Subcutaneous abdominal adipose tissue (tissue), 5 donors: ENCODE results near the gene TCEANC2.

Experiments used
- H3K27ac ChIP-seq: one replicate; pipeline ENCODE4 v1.7.0; 2013; ENCODE audit warnings: low read depth, mild to moderate bottlenecking, inconsistent platforms, low read length, moderate library complexity
- H3K27me3 ChIP-seq, 5 donors: one replicate each; pipeline ENCODE4 v1.7.0; 2013; ENCODE audit warnings: low read length in 5 of 5, inconsistent platforms in 1 of 5; ENCODE audit not compliant: control insufficient read depth in 5 of 5, insufficient read depth in 4 of 5
- H3K36me3 ChIP-seq, 5 donors: one replicate each; pipeline ENCODE4 v1.7.0; 2013; ENCODE audit warnings: low read length in 5 of 5; ENCODE audit not compliant: control insufficient read depth in 5 of 5, insufficient read depth in 5 of 5
- H3K4me1 ChIP-seq, 5 donors: one replicate each; pipeline ENCODE4 v1.7.0; 2013; ENCODE audit warnings: low read length in 5 of 5, mild to moderate bottlenecking in 3 of 5, moderate library complexity in 1 of 5; ENCODE audit not compliant: control insufficient read depth in 5 of 5, insufficient read depth in 5 of 5
- H3K4me3 ChIP-seq, 5 donors: one replicate each; pipeline ENCODE4 v1.7.0; 2013; ENCODE audit warnings: low read length in 5 of 5, low read depth in 1 of 5
- H3K9ac ChIP-seq, 5 donors: one replicate each; pipeline ENCODE4 v1.7.0; 2013; ENCODE audit warnings: low read length in 5 of 5, mild to moderate bottlenecking in 4 of 5, moderate library complexity in 3 of 5
- H3K9me3 ChIP-seq, 5 donors: one replicate each; pipeline ENCODE4 v1.7.0; 2013; ENCODE audit warnings: low read length in 5 of 5; ENCODE audit not compliant: control insufficient read depth in 5 of 5
- donor health status: healthy.
- donor health status: healthy.
- donor health status: healthy.
- donor health status: healthy.
- donor health status: healthy.

Gene TCEANC2

GRCh38 chr1:54110996-54111395, 57.6 kb downstream of the TCEANC2 start:
- H3K27ac ChIP-seq = no peak overlapping the region
- H3K36me3 ChIP-seq = no peaks in the 10 kb centered on the region
- H3K4me1 ChIP-seq = no peaks in the 10 kb centered on the region
- H3K9me3 ChIP-seq = no peaks in the 10 kb centered on the region
- no peak overlapping the region for H3K4me3 ChIP-seq
- H3K27me3 ChIP-seq = peaks cover 0 to 3% (median 0%) of the 10 kb centered on the region in 5 donors
- H3K9ac ChIP-seq = no peak overlapping the region

GRCh38 chr1:54111624-54112023, 58.2 kb downstream of the TCEANC2 start:
- no peaks in the 10 kb centered on the region for H3K36me3 ChIP-seq
- H3K27me3 ChIP-seq = peaks cover 0 to 3% (median 0%) of the 10 kb centered on the region in 5 donors
- H3K9ac ChIP-seq = no peak overlapping the region
- no peaks in the 10 kb centered on the region for H3K9me3 ChIP-seq
- no peaks in the 10 kb centered on the region for H3K4me1 ChIP-seq
- no peak overlapping the region for H3K4me3 ChIP-seq
- no peak overlapping the region for H3K27ac ChIP-seq

GRCh38 chr1:54112027-54112426, 58.6 kb downstream of the TCEANC2 start:
- no peaks in the 10 kb centered on the region for H3K36me3 ChIP-seq
- H3K27me3 ChIP-seq = peaks cover 0 to 3% (median 0%) of the 10 kb centered on the region in 5 donors
- H3K9me3 ChIP-seq = no peaks in the 10 kb centered on the region
- H3K9ac ChIP-seq = no peak overlapping the region
- H3K27ac ChIP-seq = no peak overlapping the region
- no peaks in the 10 kb centered on the region for H3K4me1 ChIP-seq
- no peak overlapping the region for H3K4me3 ChIP-seq

GRCh38 chr1:54112705-54113368, 59.4 kb downstream of the TCEANC2 start:
- H3K4me1 ChIP-seq = no peaks in the 10 kb centered on the region
- no peaks in the 10 kb centered on the region for H3K9me3 ChIP-seq
- no peak overlapping the region for H3K9ac ChIP-seq
- no peak overlapping the region for H3K4me3 ChIP-seq
- no peaks in the 10 kb centered on the region for H3K36me3 ChIP-seq
- H3K27ac ChIP-seq = no peak overlapping the region
- H3K27me3 ChIP-seq = peaks cover 0 to 3% (median 0%) of the 10 kb centered on the region in 5 donors

GRCh38 chr1:54114001-54114400, 60.6 kb downstream of the TCEANC2 start:
- H3K9me3 ChIP-seq = no peaks in the 10 kb centered on the region
- no peak overlapping the region for H3K27ac ChIP-seq
- no peaks in the 10 kb centered on the region for H3K36me3 ChIP-seq
- peaks cover 0 to 3% (median 0%) of the 10 kb centered on the region in 5 donors for H3K27me3 ChIP-seq
- no peak overlapping the region for H3K9ac ChIP-seq
- H3K4me3 ChIP-seq = no peak overlapping the region
- H3K4me1 ChIP-seq = no peaks in the 10 kb centered on the region

GRCh38 chr1:54114955-54115354, 61.5 kb downstream of the TCEANC2 start:
- Histone ChIP-seq H3K9me3 (no peaks in the 10 kb centered on the region), H3K9ac (no peak overlapping the region), H3K4me1 (no peaks in the 10 kb centered on the region), H3K27me3 (peaks cover 0 to 6% (median 6%) of the 10 kb centered on the region in 5 donors), H3K4me3 (no peak overlapping the region), H3K27ac (no peak overlapping the region), H3K36me3 (no peaks in the 10 kb centered on the region)

- Histone ChIP-seq H3K4me3 (no peak overlapping the region), H3K36me3 (no peaks in the 10 kb centered on the region), H3K27me3 (peaks cover 0 to 11% (median 6%) of the 10 kb centered on the region in 5 donors), H3K4me1 (no peaks in the 10 kb centered on the region), H3K9me3 (no peaks in the 10 kb centered on the region), H3K9ac (no peak overlapping the region), H3K27ac (no peak overlapping the region)
Observed at GRCh38 chr1:54115520-54115919, 62.1 kb downstream of the TCEANC2 start.

- Histone ChIP-seq H3K9me3 (no peaks in the 10 kb centered on the region), H3K27me3 (peaks cover 0 to 21% (median 9%) of the 10 kb centered on the region in 5 donors), H3K4me1 (peaks cover 2 to 11% (median 9%) of the 10 kb centered on the region in 5 donors), H3K4me3 (no peak overlapping the region), H3K9ac (no peak overlapping the region), H3K36me3 (no peaks in the 10 kb centered on the region), H3K27ac (no peak overlapping the region)
Observed at GRCh38 chr1:54117815-54118563, 64.6 kb downstream of the TCEANC2 start.

- Histone ChIP-seq H3K9me3 (no peaks in the 10 kb centered on the region), H3K36me3 (no peaks in the 10 kb centered on the region), H3K9ac (no peak overlapping the region), H3K4me3 (no peak overlapping the region), H3K27me3 (peaks cover 0 to 21% (median 9%) of the 10 kb centered on the region in 5 donors), H3K27ac (no peak overlapping the region), H3K4me1 (peaks cover 2 to 11% (median 9%) of the 10 kb centered on the region in 5 donors)
Observed at GRCh38 chr1:54118704-54119103, 65.3 kb downstream of the TCEANC2 start.

- no peak overlapping the region for H3K9ac ChIP-seq
- H3K27me3 ChIP-seq = peaks cover 0 to 21% (median 7%) of the 10 kb centered on the region in 5 donors
- no peaks in the 10 kb centered on the region for H3K9me3 ChIP-seq
- no peak overlapping the region for H3K27ac ChIP-seq
- no peak overlapping the region for H3K4me3 ChIP-seq
- peaks cover 2 to 11% (median 9%) of the 10 kb centered on the region in 5 donors for H3K4me1 ChIP-seq
- no peaks in the 10 kb centered on the region for H3K36me3 ChIP-seq
Observed at GRCh38 chr1:54120018-54120697, 66.8 kb downstream of the TCEANC2 start.
